Lower leg skin (tissue), 3 donors: ENCODE results near the gene BARHL1.

Experiments used
- CTCF ChIP-seq, 3 donors: fragments of 450-650 bp; IDR thresholded peaks; one replicate each; pipeline ENCODE4 v1.5.1; 2016; ENCODE audit warnings: antibody characterized with exemption in 3 of 3, mild to moderate bottlenecking in 3 of 3, moderate library complexity in 2 of 3
- POLR2A ChIP-seq, 2 donors: fragments of 450-650 bp; IDR thresholded peaks; one replicate each; pipeline ENCODE4 v1.6.1; 2016 to 2017; ENCODE audit warnings: antibody characterized with exemption in 2 of 2, mild to moderate bottlenecking in 1 of 2, moderate library complexity in 1 of 2

GRCh38 chr9:132609184-132609583 lies 26.8 kb downstream of the BARHL1 start:
- TF ChIP-seq CTCF (IDR thresholded peaks at IDR 0.05) (no peak), POLR2A (IDR thresholded peaks at IDR 0.05) (no peak)
